ENCODE measurements around the gene SH2D3A. TPM values are rescaled to one million over a fixed set of nuclear protein-coding genes. Genes with fewer than 3 reads are reported as not detected.
A peak's percentile ranks its signal among the peaks of the same experiment; 100 is the strongest.

SH2D3A gene
- total and polyA plus RNA-seq, 2 of the 4 experiments (the other 2 are of a cell fraction): under 0.01 to 0.09 TPM

DNA sequence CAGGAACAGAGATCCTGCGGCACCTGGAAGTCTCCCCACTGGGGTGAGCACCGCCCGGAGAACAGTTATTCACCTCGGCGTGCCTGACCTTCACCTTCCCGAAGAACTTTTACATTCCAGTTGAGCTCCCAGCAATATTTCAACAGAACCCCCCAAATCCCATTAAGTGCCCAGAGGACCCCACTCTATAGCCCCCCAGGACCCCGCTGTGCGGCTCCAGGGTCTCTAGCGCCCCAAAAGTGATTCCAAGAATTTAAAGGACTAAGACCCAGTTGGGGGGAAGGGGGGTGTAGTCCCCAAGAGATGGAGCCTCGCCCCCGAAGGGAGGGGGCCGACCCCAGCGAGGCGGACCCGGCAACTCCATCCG is 30.3 kb downstream of the SH2D3A start:
- Histone ChIP-seq H3K4me2 (ENCODE audit: low read depth, low read length) (peak overlapping the region; percentile 81), H3K9ac (ENCODE audit: low read depth, low read length) (peak overlapping the region; percentile 66), H3K18ac (ENCODE audit: low read depth, low read length) (no peak overlapping the region; the same call in 1 of the 2 replicates), H3K4ac (ENCODE audit: low read depth, low read length) (peak overlapping the region; percentile 88), H2BK5ac (ENCODE audit: low read depth, low read length, poor library complexity, severe bottlenecking) (peak overlapping the region; percentile 46), H2BK120ac (ENCODE audit: low read depth, low read length) (peak overlapping the region; percentile 56), H2BK15ac (ENCODE audit: low read depth, low read length) (no peak overlapping the region), H4K8ac (ENCODE audit: low read depth in 2 of 2, low read length in 2 of 2) (peak overlapping the region; percentile 19 to 88; a peak in 3 of 4 replicates), H3K27ac (ENCODE audit: insufficient read depth, low read length) (peak overlapping the region; percentile 89), H2AFZ (replicated peaks; ENCODE audit: low read length, poor library complexity) (peak overlapping the region; percentile 99), H4K20me1 (ENCODE audit: insufficient read depth, low read length) (no peaks in the 10 kb centered on the region), H4K5ac (ENCODE audit: low read depth, low read length) (peak overlapping the region; percentile 21), H3K14ac (replicated peaks; ENCODE audit: low read depth, low read length) (peak overlapping the region; percentile 50; the same call in 1 of the 2 replicates), H3K23ac (ENCODE audit: low read depth, low read length) (peak overlapping the region; percentile 92; the same call in 1 of the 2 replicates), H3K56ac (ENCODE audit: extremely low read depth, insufficient read depth, low read length) (peak overlapping the region; percentile 76), H3K4me3 (ENCODE audit: insufficient read depth, low read depth, low read length) (peak overlapping the region; percentile 58), H3K4me1 (ENCODE audit: control insufficient read depth, insufficient read depth, low read length) (peaks cover 13% of the 10 kb centered on the region), H2AK5ac (ENCODE audit: low read depth, low read length) (no peak overlapping the region; the same call in 1 of the 2 replicates), H3K9me1 (ENCODE audit: insufficient read depth, low read length) (peaks cover 7% of the 10 kb centered on the region; the same call in 1 of the 2 replicates), H3K27me3 (ENCODE audit: control insufficient read depth, insufficient read depth, low read length) (no peaks in the 10 kb centered on the region), H2AK9ac (replicated peaks; ENCODE audit: low read depth, low read length, poor library complexity) (peak overlapping the region; percentile 98), H3K79me1 (ENCODE audit: low read depth in 1 of 2, low read length in 2 of 2) (peaks cover 0 to 48% of the 10 kb centered on the region in 2 experiments), H4K91ac (ENCODE audit: insufficient read depth, low read depth, low read length) (peak overlapping the region; percentile 0; the same call in 1 of the 2 replicates), H2BK20ac (ENCODE audit: low read depth, low read length) (no peak overlapping the region), H3K36me3 (ENCODE audit: control insufficient read depth, insufficient read depth, low read length) (peaks cover 8% of the 10 kb centered on the region; the same call in 1 of the 2 replicates), H3K9me3 (ENCODE audit: control insufficient read depth, insufficient read depth, low read length) (no peaks in the 10 kb centered on the region)
- no peak for ATAC-seq (ENCODE audit: low read depth)
- BruUV-seq (replicated peaks): no TSS peak
- no peak for TF ChIP-seq RFX5 (IDR thresholded peaks at IDR 0.05; ENCODE audit: low read depth, low read length)
- no peak for TF ChIP-seq SMC3 (IDR thresholded peaks at IDR 0.05; ENCODE audit: low read depth, low read length)
- no peak for TF ChIP-seq NFE2L2 (IDR thresholded peaks at IDR 0.05; ENCODE audit: low read depth, low read length)
- TF ChIP-seq POLR2A (IDR thresholded peaks at IDR 0.05; ENCODE audit: low read depth, low read length): no peak
- TF ChIP-seq FOS (IDR thresholded peaks at IDR 0.05; ENCODE audit: low read depth, low read length): no peak
- no peak for TF ChIP-seq MAZ (IDR thresholded peaks at IDR 0.05; ENCODE audit: borderline replicate concordance, low read depth, low read length)
- TF ChIP-seq, protein P1, sequence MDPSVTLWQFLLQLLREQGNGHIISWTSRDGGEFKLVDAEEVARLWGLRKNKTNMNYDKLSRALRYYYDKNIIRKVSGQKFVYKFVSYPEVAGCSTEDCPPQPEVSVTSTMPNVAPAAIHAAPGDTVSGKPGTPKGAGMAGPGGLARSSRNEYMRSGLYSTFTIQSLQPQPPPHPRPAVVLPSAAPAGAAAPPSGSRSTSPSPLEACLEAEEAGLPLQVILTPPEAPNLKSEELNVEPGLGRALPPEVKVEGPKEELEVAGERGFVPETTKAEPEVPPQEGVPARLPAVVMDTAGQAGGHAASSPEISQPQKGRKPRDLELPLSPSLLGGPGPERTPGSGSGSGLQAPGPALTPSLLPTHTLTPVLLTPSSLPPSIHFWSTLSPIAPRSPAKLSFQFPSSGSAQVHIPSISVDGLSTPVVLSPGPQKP (IDR thresholded peaks at IDR 0.05; ENCODE audit: borderline replicate concordance, low read depth, low read length): no peak
- no peak for TF ChIP-seq CHD1 (IDR thresholded peaks at IDR 0.05; ENCODE audit: low read depth, low read length)
- TF ChIP-seq, protein P2, sequence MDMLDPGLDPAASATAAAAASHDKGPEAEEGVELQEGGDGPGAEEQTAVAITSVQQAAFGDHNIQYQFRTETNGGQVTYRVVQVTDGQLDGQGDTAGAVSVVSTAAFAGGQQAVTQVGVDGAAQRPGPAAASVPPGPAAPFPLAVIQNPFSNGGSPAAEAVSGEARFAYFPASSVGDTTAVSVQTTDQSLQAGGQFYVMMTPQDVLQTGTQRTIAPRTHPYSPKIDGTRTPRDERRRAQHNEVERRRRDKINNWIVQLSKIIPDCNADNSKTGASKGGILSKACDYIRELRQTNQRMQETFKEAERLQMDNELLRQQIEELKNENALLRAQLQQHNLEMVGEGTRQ (IDR thresholded peaks at IDR 0.05; ENCODE audit: low read depth, low read length): no peak
- no peak for TF ChIP-seq BHLHE40 (IDR thresholded peaks at IDR 0.05; ENCODE audit: low read depth, low read length)
- TF ChIP-seq RCOR1 (IDR thresholded peaks at IDR 0.05; ENCODE audit: insufficient replicate concordance, low read length): no peak
- TF ChIP-seq, protein P3, sequence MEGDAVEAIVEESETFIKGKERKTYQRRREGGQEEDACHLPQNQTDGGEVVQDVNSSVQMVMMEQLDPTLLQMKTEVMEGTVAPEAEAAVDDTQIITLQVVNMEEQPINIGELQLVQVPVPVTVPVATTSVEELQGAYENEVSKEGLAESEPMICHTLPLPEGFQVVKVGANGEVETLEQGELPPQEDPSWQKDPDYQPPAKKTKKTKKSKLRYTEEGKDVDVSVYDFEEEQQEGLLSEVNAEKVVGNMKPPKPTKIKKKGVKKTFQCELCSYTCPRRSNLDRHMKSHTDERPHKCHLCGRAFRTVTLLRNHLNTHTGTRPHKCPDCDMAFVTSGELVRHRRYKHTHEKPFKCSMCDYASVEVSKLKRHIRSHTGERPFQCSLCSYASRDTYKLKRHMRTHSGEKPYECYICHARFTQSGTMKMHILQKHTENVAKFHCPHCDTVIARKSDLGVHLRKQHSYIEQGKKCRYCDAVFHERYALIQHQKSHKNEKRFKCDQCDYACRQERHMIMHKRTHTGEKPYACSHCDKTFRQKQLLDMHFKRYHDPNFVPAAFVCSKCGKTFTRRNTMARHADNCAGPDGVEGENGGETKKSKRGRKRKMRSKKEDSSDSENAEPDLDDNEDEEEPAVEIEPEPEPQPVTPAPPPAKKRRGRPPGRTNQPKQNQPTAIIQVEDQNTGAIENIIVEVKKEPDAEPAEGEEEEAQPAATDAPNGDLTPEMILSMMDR (conservative IDR thresholded peaks at IDR 0.05; ENCODE audit: low read depth, low read length): no peak
- no peak for TF ChIP-seq CEBPB (IDR thresholded peaks at IDR 0.05; ENCODE audit: low read depth, low read length)
- no peak for TF ChIP-seq MXI1 (IDR thresholded peaks at IDR 0.05; ENCODE audit: borderline replicate concordance, low read depth, low read length)
- TF ChIP-seq RAD21 (IDR thresholded peaks at IDR 0.05; ENCODE audit: low read length): no peak
- TF ChIP-seq MAFK (IDR thresholded peaks at IDR 0.05; ENCODE audit: low read depth, low read length): no peak
- ChIA-PET POLR2A (ENCODE audit: unreplicated experiment) (no interaction called here), CTCF (interaction anchor here (0.6 to 3.6 kb wide), 6 partner anchors 16 to 357 kb away, joined by 3 to 25 read pairs (median 3); no protein-coding TSS in a partner anchor)
- 0% methylated on average over 3 of the region's 16 CpGs; no CpG with 5 or more reads in 1 of the 2 experiments for WGBS, 2 experiments (ENCODE audit: extremely low coverage in 2 of 2, insufficient read length in 1 of 2)
- dilution Hi-C loops (cut with HindIII; ENCODE audit: low sequenced_read_pairs, unreplicated experiment): no loop called here
- in situ Hi-C loops (cut with MboI; ENCODE audit: low sequenced_read_pairs): loop anchor here (10.0 kb wide), 2 partner anchors 128 to 222 kb away; no protein-coding TSS in a partner anchor
- no peak for DNase-seq
- intact Hi-C loops (cut with micrococcal nuclease): loop anchor here (1.0 to 10.0 kb wide), 8 partner anchors 105 to 610 kb away; partner anchors contain the start of genes ALKBH7, KHSRP, TNFSF9 and ZNF557

All from IMR-90 (cell line).